ENCODE measurements around the gene CARD9. TPM values are rescaled to one million over a fixed set of nuclear protein-coding genes. Genes with fewer than 3 reads are reported as not detected.
A peak's percentile ranks its signal among the peaks of the same experiment; 100 is the strongest.

CARD9 gene
- total RNA-seq, 2 donors from 2014 or later: 0.35 to 1.5 TPM

DNA sequence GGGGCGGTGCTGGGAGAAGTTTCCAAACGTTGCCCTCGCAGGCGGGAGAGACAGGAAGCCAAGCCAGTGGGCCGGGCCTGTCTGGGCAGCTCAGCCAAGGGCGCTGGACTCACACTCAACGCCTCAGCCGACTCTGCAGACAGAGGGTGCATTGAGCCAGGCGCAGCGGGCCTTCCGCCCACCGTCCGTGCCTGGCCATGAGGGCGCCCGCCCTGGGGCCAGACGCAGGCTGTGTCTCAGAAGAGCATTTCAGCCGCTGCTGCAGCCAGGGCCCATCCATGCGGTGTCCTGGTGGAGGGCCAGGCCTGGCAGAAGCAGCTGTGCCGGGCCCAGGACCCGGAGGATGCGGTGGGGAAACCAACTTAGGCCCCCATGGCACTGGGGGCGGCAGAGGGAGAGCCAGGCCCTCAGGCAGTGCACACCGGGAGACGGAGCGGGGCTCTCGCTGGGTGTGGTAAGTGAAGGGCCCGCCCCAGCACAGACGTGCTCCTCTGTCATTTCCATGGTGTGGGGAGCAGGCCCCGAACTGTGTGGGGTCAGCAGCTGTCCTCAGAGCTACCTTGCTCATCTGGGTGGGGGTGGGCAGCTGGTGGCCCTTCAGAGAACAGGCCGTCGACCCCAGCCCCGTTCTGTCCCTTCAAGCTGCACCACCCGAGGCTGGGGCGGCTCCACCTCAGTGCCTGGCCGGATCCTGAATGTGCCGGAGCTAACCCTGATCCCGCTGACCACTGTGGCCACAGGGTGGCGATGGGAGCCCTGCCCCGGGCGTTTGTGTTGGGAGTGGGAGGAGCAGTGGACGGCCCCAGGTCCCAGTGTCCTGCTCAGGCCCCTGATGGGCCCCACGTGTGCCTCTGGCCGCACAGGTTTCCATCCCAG is 27.9 kb downstream of the CARD9 start:
- 83 to 87% methylated on average over 12 to 43 of the region's 43 CpGs for WGBS, 2 experiments (ENCODE audit: insufficient coverage in 1 of 2, insufficient read length in 1 of 2)
- peak overlapping the region; percentile 21 for H3K27ac ChIP-seq (ENCODE audit: low read depth, low read length)
- no peak overlapping the region for H3K4me3 Mint-ChIP-seq
- no peaks in the 10 kb centered on the region for H3K27me3 ChIP-seq (ENCODE audit: control insufficient read depth, insufficient read depth, low read length, poor library complexity, severe bottlenecking)
- no peaks in the 10 kb centered on the region for H3K9me3 ChIP-seq (ENCODE audit: control insufficient read depth, low read length)
- H3K27me3 Mint-ChIP-seq (ENCODE audit: insufficient read depth): no peaks in the 10 kb centered on the region
- TF ChIP-seq, protein P1, sequence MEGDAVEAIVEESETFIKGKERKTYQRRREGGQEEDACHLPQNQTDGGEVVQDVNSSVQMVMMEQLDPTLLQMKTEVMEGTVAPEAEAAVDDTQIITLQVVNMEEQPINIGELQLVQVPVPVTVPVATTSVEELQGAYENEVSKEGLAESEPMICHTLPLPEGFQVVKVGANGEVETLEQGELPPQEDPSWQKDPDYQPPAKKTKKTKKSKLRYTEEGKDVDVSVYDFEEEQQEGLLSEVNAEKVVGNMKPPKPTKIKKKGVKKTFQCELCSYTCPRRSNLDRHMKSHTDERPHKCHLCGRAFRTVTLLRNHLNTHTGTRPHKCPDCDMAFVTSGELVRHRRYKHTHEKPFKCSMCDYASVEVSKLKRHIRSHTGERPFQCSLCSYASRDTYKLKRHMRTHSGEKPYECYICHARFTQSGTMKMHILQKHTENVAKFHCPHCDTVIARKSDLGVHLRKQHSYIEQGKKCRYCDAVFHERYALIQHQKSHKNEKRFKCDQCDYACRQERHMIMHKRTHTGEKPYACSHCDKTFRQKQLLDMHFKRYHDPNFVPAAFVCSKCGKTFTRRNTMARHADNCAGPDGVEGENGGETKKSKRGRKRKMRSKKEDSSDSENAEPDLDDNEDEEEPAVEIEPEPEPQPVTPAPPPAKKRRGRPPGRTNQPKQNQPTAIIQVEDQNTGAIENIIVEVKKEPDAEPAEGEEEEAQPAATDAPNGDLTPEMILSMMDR (conservative IDR thresholded peaks at IDR 0.05): peak; percentile 73
- no peak overlapping the region for H3K9ac ChIP-seq (ENCODE audit: extremely low read depth, low read length, poor library complexity, severe bottlenecking)
- peak overlapping the region; percentile 39 for H3K27ac Mint-ChIP-seq
- peaks cover 3% of the 10 kb centered on the region for H3K4me1 Mint-ChIP-seq
- H3K9me3 Mint-ChIP-seq: no peaks in the 10 kb centered on the region
- no peaks in the 10 kb centered on the region for H3K36me3 ChIP-seq (ENCODE audit: control insufficient read depth, insufficient read depth, low read length)
- H3K4me3 ChIP-seq (ENCODE audit: low read length): no peak overlapping the region
- DNase-seq: peak; percentile 91
- H3K4me1 ChIP-seq (ENCODE audit: control insufficient read depth, insufficient read depth, low read length): peaks cover 6% of the 10 kb centered on the region
- H3K36me3 Mint-ChIP-seq (ENCODE audit: low read depth): no peaks in the 10 kb centered on the region

DNA sequence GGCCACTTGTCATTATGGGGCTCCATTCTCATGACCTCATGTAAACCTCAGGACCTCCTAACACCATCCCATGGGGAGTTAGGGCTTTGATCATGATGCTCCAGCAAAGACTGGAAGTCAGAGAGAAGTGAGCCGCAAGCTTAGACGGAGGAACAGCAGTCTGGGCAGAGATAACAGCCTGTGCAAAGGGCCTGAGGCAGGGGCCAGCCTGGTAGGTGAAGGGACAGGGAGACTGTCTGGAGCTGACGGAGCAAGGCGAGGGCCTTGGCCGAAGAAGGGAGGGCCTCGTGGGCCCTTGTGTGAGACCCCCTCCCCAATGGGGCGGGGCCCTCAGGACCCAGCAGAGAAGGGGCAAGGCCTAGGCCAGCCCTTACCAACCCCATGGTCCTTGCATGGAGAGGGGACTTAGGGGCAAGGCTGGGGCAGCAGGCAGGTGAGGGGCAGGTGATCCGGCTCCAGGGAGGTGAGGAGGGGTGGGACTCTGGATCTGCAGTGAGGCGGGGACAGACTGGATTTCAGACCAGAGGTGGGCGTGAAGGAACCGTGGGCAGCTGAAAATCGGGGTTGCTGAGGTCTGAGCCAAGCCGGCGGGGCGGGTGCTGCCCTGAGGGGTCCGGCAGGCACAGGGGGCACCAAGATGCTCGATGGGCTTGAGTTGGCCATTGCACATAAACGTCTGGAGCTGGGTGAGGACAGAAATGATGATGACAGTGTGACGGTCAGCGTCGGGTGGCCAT is 28.8 kb downstream of the CARD9 start:
- Histone ChIP-seq H3K4me1 (ENCODE audit: control insufficient read depth, insufficient read depth, low read length) (peaks cover 6% of the 10 kb centered on the region), H3K9me3 (ENCODE audit: control insufficient read depth, low read length) (no peaks in the 10 kb centered on the region), H3K27me3 (ENCODE audit: control insufficient read depth, insufficient read depth, low read length, poor library complexity, severe bottlenecking) (no peaks in the 10 kb centered on the region), H3K9ac (ENCODE audit: extremely low read depth, low read length, poor library complexity, severe bottlenecking) (no peak overlapping the region), H3K36me3 (ENCODE audit: control insufficient read depth, insufficient read depth, low read length) (no peaks in the 10 kb centered on the region), H3K4me3 (ENCODE audit: low read length) (no peak overlapping the region), H3K27ac (ENCODE audit: low read depth, low read length) (peak overlapping the region; percentile 21)
- Mint-ChIP-seq H3K27me3 (ENCODE audit: insufficient read depth) (no peaks in the 10 kb centered on the region), H3K4me3 (no peak overlapping the region), H3K4me1 (peaks cover 3% of the 10 kb centered on the region), H3K36me3 (ENCODE audit: low read depth) (no peaks in the 10 kb centered on the region), H3K27ac (peak overlapping the region; percentile 35), H3K9me3 (no peaks in the 10 kb centered on the region)
- no peak for DNase-seq
- WGBS, 2 experiments (ENCODE audit: insufficient coverage in 1 of 2, insufficient read length in 1 of 2): 83 to 89% methylated on average over 9 to 21 of the region's 21 CpGs
- TF ChIP-seq, protein P1 (conservative IDR thresholded peaks at IDR 0.05): no peak

DNA sequence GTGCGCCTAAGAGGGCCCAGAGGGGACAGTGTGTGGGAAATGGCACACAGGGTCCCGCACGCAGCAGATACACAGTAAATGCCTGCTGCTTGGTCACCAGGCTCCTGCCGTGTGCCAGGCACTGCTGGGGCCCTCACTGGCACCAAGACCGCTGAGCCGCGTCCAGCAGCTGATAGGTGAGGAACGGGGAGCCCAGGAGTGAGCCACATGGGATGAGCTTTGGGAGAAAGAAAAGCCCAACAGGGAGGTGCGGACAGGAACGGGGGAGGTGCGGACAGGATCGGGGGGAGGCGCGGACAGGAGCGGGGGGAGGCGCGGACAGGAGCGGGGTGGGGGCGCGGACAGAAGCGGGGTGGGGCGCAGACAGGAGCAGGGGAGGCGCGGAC is 29.6 kb downstream of the CARD9 start:
- DNase-seq: no peak
- Mint-ChIP-seq H3K4me3 (no peak overlapping the region), H3K27me3 (ENCODE audit: insufficient read depth) (no peaks in the 10 kb centered on the region), H3K36me3 (ENCODE audit: low read depth) (no peaks in the 10 kb centered on the region), H3K27ac (no peak overlapping the region), H3K9me3 (no peaks in the 10 kb centered on the region), H3K4me1 (peaks cover 4% of the 10 kb centered on the region)
- H3K27me3 ChIP-seq (ENCODE audit: control insufficient read depth, insufficient read depth, low read length, poor library complexity, severe bottlenecking): no peaks in the 10 kb centered on the region
- 93 to 97% methylated on average over 13 to 24 of the region's 24 CpGs for WGBS, 2 experiments (ENCODE audit: insufficient coverage in 1 of 2, insufficient read length in 1 of 2)
- no peak overlapping the region for H3K4me3 ChIP-seq (ENCODE audit: low read length)
- no peaks in the 10 kb centered on the region for H3K9me3 ChIP-seq (ENCODE audit: control insufficient read depth, low read length)
- H3K36me3 ChIP-seq (ENCODE audit: control insufficient read depth, insufficient read depth, low read length): no peaks in the 10 kb centered on the region
- TF ChIP-seq, protein P1 (conservative IDR thresholded peaks at IDR 0.05): no peak
- H3K4me1 ChIP-seq (ENCODE audit: control insufficient read depth, insufficient read depth, low read length): peaks cover 6% of the 10 kb centered on the region
- no peak overlapping the region for H3K27ac ChIP-seq (ENCODE audit: low read depth, low read length)
- no peak overlapping the region for H3K9ac ChIP-seq (ENCODE audit: extremely low read depth, low read length, poor library complexity, severe bottlenecking)
